Natural killer cell treated with Interleukin-12 subunit alpha and Interleukin-12 subunit beta and Interleukin-15 and Interleukin-18, amount 100 ng/mL, for 72 hours (primary cell): ENCODE data around the gene ADGRE3. TPM values are rescaled to one million over a fixed set of nuclear protein-coding genes. Genes with fewer than 3 reads are reported as not detected.

Source experiments
- ATAC-seq, 2 donors: fragments of 150-1000 bp; cut with Tn5 transposase in 1 of 2; sonication (Bioruptor Pico), chemical (Tn5 transposase) in 1 of 2; 2 replicates each; pipeline ENCODE4 v1.10.0; 2021
- DNase-seq: peaks from one replicate; pipeline ENCODE4 v3.0.0; 2022; ENCODE audit warnings: low spot score
- H3K27ac Mint-ChIP-seq, 2 donors: 1 replicate in 1 of 2; 2 replicates in 1 of 2; pipeline ENCODE4 v1.8.0; 2022; ENCODE audit warnings: mixed read lengths in 2 of 2, mild to moderate bottlenecking in 1 of 2, moderate library complexity in 1 of 2
- H3K27me3 Mint-ChIP-seq, 2 donors: 1 replicate in 1 of 2; 2 replicates in 1 of 2; pipeline ENCODE4 v1.8.0; 2022; ENCODE audit warnings: mixed read lengths in 2 of 2
- H3K36me3 Mint-ChIP-seq: one replicate; pipeline ENCODE4 v1.8.0; 2022; ENCODE audit warnings: mixed read lengths
- H3K4me1 Mint-ChIP-seq, 2 donors: 1 replicate in 1 of 2; 2 replicates in 1 of 2; pipeline ENCODE4 v1.8.0; 2022; ENCODE audit warnings: low read depth in 2 of 2, mixed read lengths in 2 of 2, mild to moderate bottlenecking in 1 of 2
- H3K4me3 Mint-ChIP-seq: one replicate; pipeline ENCODE4 v1.8.0; 2022; ENCODE audit warnings: mixed read lengths
- H3K9me3 Mint-ChIP-seq: 2 replicates; pipeline ENCODE4 v1.8.0; 2022; ENCODE audit warnings: mixed read lengths
- total RNA-seq, 2 donors: library from RNA; stranded (reverse); gene quantifications; one replicate each; pipeline ENCODE4 v1.2.3, GENCODE V29; 2022

Gene ADGRE3
- total RNA-seq, 2 donors from 2014 or later: 0.45 TPM; not detected in 1

DNA sequence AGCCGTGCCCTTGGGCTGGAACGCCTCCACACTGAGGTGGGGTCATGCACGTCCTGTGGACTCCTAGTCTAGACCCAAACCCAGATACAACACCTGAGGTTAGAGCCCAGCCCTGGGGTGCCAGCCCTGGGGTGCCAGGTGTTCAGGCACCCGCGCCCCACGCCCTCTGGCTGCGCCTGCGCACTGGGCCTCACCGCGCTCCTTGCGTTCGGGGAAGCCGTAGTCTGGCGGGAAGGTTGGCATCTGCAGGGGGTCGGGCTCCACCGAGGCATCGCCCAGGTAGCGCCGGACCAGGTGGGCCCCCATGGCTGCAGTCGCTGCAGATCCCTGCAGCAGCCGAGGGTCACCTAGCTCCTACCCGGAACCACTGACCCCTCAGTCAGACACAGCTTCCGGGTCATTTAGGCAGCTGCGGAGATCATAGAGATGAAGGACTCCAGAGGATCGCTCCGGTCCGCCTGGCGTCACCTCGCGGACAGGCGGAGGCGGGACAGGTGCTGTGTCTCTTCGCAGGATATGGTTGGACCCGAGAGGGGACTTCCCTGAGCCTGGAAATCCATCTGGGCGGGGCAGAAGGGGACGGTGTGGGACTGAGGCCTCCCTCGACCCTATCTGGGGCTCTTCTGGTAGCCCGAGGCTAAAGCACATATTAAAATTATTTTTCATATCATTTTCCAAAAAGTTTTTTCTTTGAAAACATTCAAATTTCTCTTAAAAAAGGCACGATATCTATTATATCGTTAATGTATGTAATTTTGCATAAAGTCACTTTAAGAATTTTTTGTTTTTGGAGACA lies 102.8 kb downstream of the ADGRE3 start, which contains the start of gene NDUFB7:
NDUFB7 (minus strand) TSS at position 372 of the 796 bp plus-strand sequence; CDS start at position 306, 66 bp downstream.
- Mint-ChIP-seq H3K4me3 (peak within 1 kb of the TSS; percentile 95), H3K4me1 (peaks cover 21 to 40% of the 10 kb centered on the region in 2 donors), H3K9me3 (no peaks in the 10 kb centered on the region), H3K27me3 (no peaks in the 10 kb centered on the region), H3K27ac (peak within 1 kb of the TSS; percentile 78 to 90), H3K36me3 (no peaks in the 10 kb centered on the region)
- peak; percentile 99 to 100 for ATAC-seq
- peak; percentile 96 for DNase-seq

DNA sequence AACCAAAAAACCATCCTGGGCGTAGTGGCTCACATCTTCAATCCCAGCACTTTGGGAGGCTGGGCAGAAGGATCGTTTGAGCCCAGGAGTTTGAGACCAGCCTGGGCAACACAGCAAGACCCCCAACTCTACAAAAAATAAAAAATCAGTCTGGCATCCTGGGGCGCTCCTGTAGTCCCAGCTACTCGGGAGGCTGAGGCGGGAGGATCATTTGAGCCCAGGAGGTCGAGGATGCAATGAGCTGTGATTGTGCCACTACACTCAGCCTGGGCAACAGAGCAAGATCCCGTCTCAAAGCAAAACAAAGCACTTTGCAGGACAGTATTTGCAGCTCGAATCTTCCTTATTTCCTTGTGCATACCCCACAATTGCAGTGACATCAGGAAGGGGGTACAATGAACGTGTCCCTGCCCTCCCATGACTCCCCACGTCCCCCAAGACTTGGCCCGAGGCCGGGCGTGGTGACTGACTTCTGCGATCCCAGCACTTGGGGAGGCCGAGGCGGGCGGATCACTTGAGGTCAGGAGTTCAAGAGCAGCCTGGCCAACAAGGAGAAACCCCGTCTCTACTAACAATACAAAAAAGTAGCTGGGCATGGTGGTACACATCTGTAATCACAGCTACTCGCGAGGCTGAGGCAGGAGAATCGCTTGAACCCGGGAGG lies 103.6 kb downstream of the ADGRE3 start:
- Mint-ChIP-seq H3K4me3 (peak overlapping the region; percentile 95), H3K36me3 (no peaks in the 10 kb centered on the region), H3K27ac (peak overlapping the region; percentile 78 to 90), H3K4me1 (peaks cover 21 to 45% of the 10 kb centered on the region in 2 donors), H3K27me3 (no peaks in the 10 kb centered on the region), H3K9me3 (no peaks in the 10 kb centered on the region)
- DNase-seq (no peak), ATAC-seq (no peak)

Other genes with a start within 250 kb of the ADGRE3 start
- 100 to 1,000 TPM; 140 to 160 TPM for gene PKN1, start 241.5 kb downstream of the ADGRE3 start, total RNA-seq
- under 1 TPM; 0.31 to 0.67 TPM for gene PTGER1, start 199.5 kb downstream of the ADGRE3 start, total RNA-seq
- gene GIPC1, start 178.7 kb downstream of the ADGRE3 start, total RNA-seq: 10 to 100 TPM; 29.9 to 31.7 TPM
- gene DNAJB1, start 156.4 kb downstream of the ADGRE3 start, total RNA-seq: 10 to 100 TPM; 65.3 to 68.8 TPM
- 100 to 1,000 TPM in 1 of 2 donors, 10 to 100 TPM in 1; 74.0 to 110 TPM for gene TECR, start 145.2 kb downstream of the ADGRE3 start, total RNA-seq
- 100 to 1,000 TPM; 109 to 167 TPM for gene NDUFB7, start 102.8 kb downstream of the ADGRE3 start, total RNA-seq
- gene CLEC17A, start 91.8 kb downstream of the ADGRE3 start, total RNA-seq: under 1 TPM in 1 of 2 donors, not detected in 1; 0.28 TPM
- 10 to 100 TPM; 18.4 to 21.4 TPM for gene ZNF333, start 15.2 kb upstream of the ADGRE3 start, total RNA-seq
- 1 to 10 TPM; 4.4 to 4.6 TPM for gene ADGRE2, start 103.7 kb upstream of the ADGRE3 start, total RNA-seq
- not detected for gene OR7A5, start 160.3 kb upstream of the ADGRE3 start, total RNA-seq
- gene OR7C1, start 160.3 kb upstream of the ADGRE3 start, total RNA-seq: not detected
- not detected for gene OR7A10, start 174.1 kb upstream of the ADGRE3 start, total RNA-seq
- gene OR7A17, start 211.3 kb upstream of the ADGRE3 start, total RNA-seq: not detected